ENCODE measurements around the gene PDE9A. TPM values are rescaled to one million over a fixed set of nuclear protein-coding genes. Genes with fewer than 3 reads are reported as not detected.
A peak's percentile ranks its signal among the peaks of the same experiment; 100 is the strongest.
"Not testable (repeated sequence)": the region's sequence is repeated elsewhere in the genome, so short reads cannot be mapped to it uniquely, and the experiment has no call there.

PDE9A gene
- total RNA-seq, 4 donors from 2014 or later: 92.4 to 478 (median 444) TPM

DNA sequence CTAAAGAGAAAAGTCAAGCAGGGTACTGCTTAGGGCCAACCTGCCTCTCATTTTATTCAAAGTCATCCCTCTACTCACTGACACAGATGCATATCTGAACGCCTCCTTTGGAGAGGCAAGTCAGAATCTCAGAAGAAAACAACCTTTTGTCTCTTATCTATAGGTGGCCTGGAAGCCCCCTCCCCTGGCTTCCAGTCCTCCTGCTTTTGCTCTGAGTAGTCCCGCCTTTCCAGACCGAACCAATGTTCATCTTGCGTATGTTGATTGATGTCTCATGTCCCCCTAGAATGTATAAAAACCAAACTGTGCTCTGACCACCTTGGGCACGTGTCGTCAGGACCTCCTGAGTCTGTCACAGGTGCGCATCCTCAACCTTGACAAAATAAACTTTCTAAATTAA lies 144.1 kb downstream of the PDE9A start:
- Histone ChIP-seq H3K4me3 (no peak overlapping the region), H3K9me3 (no peaks in the 10 kb centered on the region), H3K27ac (no peak overlapping the region), H3K27me3 (no peaks in the 10 kb centered on the region), H3K4me1 (no peaks in the 10 kb centered on the region), H3K36me3 (no peaks in the 10 kb centered on the region)
- DNase-seq: peak in 1 of 3 donors; percentile 14
- no peak for TF ChIP-seq POLR2A (IDR thresholded peaks at IDR 0.05)
- TF ChIP-seq, protein P1, sequence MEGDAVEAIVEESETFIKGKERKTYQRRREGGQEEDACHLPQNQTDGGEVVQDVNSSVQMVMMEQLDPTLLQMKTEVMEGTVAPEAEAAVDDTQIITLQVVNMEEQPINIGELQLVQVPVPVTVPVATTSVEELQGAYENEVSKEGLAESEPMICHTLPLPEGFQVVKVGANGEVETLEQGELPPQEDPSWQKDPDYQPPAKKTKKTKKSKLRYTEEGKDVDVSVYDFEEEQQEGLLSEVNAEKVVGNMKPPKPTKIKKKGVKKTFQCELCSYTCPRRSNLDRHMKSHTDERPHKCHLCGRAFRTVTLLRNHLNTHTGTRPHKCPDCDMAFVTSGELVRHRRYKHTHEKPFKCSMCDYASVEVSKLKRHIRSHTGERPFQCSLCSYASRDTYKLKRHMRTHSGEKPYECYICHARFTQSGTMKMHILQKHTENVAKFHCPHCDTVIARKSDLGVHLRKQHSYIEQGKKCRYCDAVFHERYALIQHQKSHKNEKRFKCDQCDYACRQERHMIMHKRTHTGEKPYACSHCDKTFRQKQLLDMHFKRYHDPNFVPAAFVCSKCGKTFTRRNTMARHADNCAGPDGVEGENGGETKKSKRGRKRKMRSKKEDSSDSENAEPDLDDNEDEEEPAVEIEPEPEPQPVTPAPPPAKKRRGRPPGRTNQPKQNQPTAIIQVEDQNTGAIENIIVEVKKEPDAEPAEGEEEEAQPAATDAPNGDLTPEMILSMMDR (IDR thresholded peaks at IDR 0.05): no peak

DNA sequence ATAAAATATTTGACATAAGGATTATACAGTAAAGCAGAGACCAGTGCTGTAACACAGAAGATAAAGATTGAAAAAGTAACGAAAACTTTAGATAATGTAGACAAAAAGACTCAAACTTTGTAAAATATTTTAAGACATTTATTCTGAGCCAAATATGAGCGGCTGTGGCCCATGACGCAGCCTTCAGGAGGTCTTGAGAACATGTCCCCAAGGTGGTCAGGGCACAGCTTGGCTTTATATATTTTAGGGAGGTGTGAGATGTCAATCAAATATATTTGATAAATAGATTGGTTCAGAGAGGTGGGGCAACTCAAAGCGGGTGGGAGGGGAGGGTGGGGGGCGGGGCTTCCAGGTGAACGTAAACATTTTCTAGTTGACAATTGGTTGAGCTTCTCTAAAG lies 144.7 kb downstream of the PDE9A start:
- TF ChIP-seq, protein P1 (IDR thresholded peaks at IDR 0.05): no peak
- TF ChIP-seq POLR2A (IDR thresholded peaks at IDR 0.05): no peak
- Histone ChIP-seq H3K9me3 (no peaks in the 10 kb centered on the region), H3K36me3 (no peaks in the 10 kb centered on the region)

DNA sequence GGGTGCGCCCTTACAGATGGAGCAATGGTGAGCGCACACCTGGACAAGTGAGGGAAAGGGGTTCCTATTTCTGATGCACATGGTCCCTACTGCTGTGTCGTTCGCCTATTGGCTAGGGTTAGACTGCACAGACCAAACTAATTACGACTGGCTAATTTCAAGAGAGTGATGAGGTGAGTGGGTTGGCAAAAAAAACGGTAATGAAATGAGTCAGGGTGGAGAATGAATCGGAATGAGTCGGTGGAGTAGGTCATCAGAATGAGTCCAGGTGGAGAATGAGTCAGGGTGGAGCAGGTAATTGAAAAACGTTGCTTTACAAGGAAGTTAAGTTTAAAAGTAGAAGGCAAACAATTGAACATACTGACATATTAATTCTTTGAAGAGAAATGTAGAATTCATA lies 146.1 kb downstream of the PDE9A start:
- no peaks in the 10 kb centered on the region for H3K9me3 ChIP-seq
- H3K4me1 ChIP-seq: no peaks in the 10 kb centered on the region
- peak in 1 of 3 donors; percentile 43 for DNase-seq
- no peak overlapping the region for H3K4me3 ChIP-seq
- TF ChIP-seq, protein P1 (IDR thresholded peaks at IDR 0.05): no peak
- no peak for TF ChIP-seq POLR2A (IDR thresholded peaks at IDR 0.05)
- H3K27me3 ChIP-seq: no peaks in the 10 kb centered on the region
- H3K36me3 ChIP-seq: no peaks in the 10 kb centered on the region
- peak overlapping the region in 1 of 4 donors; percentile 10 for H3K27ac ChIP-seq

More for the DNA sequence above, 144.7 kb downstream of the PDE9A start:
- Histone ChIP-seq H3K27me3 (no peaks in the 10 kb centered on the region), H3K27ac (no peak overlapping the region), H3K4me1 (no peaks in the 10 kb centered on the region), H3K4me3 (no peak overlapping the region)
- peak in 1 of 3 donors; percentile 8 for DNase-seq

DNA sequence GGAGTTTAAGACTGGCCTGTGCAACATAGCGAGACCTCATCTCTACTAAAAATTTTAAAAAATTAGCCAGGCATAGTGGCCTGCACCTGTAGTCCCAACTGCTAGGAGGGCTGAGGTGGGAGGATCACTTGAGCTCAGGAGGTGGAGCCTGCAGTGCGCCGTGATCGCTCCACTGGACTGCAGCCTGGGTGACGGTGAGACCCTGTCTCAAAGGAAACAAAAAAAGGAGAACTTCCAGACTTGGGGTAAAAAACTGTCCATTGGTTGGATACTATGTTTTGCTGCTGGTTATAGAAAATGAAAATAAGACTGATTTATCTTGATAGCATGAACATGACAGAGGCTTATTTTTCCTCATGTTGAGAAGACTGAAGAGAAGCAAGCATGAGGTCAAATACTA lies 146.5 kb downstream of the PDE9A start:
- H3K27ac ChIP-seq: peak overlapping the region in 1 of 4 donors; percentile 10
- peak in 2 of 3 donors; percentile 65 to 67 for DNase-seq
- no peak for TF ChIP-seq POLR2A (IDR thresholded peaks at IDR 0.05)
- TF ChIP-seq, protein P1 (IDR thresholded peaks at IDR 0.05): no peak

DNA sequence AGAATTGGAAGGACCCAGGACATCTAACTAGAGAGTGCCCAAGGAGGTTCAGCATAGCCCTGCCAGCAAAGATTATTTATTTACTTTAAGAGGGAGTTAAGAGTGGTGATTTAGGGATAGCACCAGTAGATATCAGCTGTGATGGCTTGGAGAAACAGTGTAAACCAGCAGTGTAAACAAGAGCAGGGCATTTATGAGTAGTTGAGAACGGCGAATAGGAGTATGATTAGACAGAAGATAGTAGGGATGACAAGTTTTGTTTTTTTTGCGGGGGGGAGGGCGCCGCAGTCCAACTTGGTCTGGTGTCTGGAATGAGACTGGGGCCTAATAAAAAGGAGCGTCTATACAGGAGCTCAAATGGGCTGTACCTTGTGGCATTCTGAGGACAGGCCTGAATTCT lies 148.2 kb downstream of the PDE9A start:
- not testable (repeated sequence) for H3K27me3 ChIP-seq, H3K27ac ChIP-seq, H3K36me3 ChIP-seq, DNase-seq, H3K4me3 ChIP-seq, H3K9me3 ChIP-seq, H3K4me1 ChIP-seq

More for the DNA sequence above, 146.5 kb downstream of the PDE9A start:
- H3K4me3 ChIP-seq: no peak overlapping the region
- H3K36me3 ChIP-seq: no peaks in the 10 kb centered on the region
- H3K4me1 ChIP-seq: no peaks in the 10 kb centered on the region
- H3K27me3 ChIP-seq: no peaks in the 10 kb centered on the region
- H3K9me3 ChIP-seq: no peaks in the 10 kb centered on the region

DNA sequence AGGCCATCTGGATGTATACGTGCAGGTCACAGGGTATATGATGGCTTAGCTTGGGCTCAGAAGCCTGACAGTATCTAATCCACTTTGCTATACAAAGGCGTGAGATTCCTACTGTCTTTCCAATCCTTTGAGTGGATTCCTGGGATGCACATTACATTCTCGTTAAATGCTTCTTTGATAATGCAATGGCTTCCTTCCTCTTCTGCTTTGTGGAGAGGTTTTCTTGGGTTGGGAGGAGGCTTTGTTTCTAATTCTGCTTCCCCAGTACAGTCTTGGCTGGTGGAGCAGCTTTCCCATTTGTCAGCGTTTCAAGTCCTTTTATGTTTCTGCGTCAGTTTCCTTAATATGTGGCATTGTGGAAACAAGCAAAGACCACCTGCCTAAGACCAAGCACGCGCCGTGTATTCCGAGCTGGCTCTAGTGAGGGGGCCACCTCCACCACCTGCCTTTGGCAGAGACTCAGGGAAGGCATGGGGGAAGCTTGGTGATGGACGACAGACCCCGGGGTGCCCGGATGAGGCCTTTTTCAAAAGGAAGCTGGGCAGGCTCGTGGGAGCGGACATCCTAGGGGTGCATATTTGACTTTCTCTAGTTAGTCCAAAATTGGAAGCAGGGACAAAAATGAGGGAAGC lies 153.2 kb downstream of the PDE9A start:
- no peak for DNase-seq
- H3K9me3 ChIP-seq: no peaks in the 10 kb centered on the region
- no peak for TF ChIP-seq POLR2A (IDR thresholded peaks at IDR 0.05)
- TF ChIP-seq, protein P1 (IDR thresholded peaks at IDR 0.05): no peak
- H3K36me3 ChIP-seq: no peaks in the 10 kb centered on the region
- no peak overlapping the region for H3K27ac ChIP-seq
- H3K4me1 ChIP-seq: no peaks in the 10 kb centered on the region
- H3K4me3 ChIP-seq: no peak overlapping the region
- no peaks in the 10 kb centered on the region for H3K27me3 ChIP-seq

DNA sequence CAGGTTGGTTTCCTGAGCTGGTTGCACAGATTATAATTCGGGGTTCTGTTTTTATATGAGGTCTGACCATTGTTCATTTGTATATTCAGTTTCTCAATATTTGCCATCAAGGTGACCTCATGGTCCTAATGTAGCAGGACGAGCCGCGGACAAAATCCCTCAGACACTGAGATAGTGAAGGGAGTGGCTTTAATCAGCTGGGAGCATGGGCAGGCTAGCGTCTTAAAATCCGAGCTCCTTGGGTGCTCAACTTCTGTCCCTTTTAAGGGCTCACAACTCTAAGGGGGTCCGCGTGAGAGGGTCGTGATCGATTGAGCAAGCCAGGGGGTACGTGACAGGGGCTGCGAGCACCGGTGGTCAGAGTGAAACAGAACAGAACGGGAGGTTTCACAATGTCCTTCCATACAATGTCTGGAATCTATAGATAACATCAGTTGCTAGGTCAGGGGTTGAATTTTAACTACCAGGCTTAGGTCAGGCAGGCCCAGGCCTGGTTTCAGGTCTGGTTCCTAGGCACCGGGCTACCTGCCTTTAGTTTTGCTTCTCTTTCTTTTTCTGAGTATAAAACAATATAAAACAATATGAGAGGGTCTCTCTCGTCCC lies 154.0 kb downstream of the PDE9A start:
- not testable (repeated sequence) for H3K9me3 ChIP-seq, H3K27me3 ChIP-seq, H3K4me3 ChIP-seq, DNase-seq, H3K27ac ChIP-seq, H3K4me1 ChIP-seq, H3K36me3 ChIP-seq
